Measurements from ENCODE around the gene MNT.

Gene MNT

GRCh38 chr17:2416010-2416734 lies 15.3 kb upstream of the MNT start:
- peak; percentile 85 for DNase-seq (ENCODE audit: low read depth)

- DNase-seq (ENCODE audit: low read depth): no peak
Measured at GRCh38 chr17:2415081-2415480, 14.2 kb upstream of the MNT start.

GRCh38 chr17:2414446-2415064 lies 13.7 kb upstream of the MNT start:
- DNase-seq (ENCODE audit: low read depth): no peak

- no peak for DNase-seq (ENCODE audit: low read depth)
Measured at GRCh38 chr17:2412561-2413021, 11.7 kb upstream of the MNT start.

GRCh38 chr17:2410951-2411350 lies 10.1 kb upstream of the MNT start:
- DNase-seq (ENCODE audit: low read depth): no peak

- no peak for DNase-seq (ENCODE audit: low read depth)
Measured at GRCh38 chr17:2406903-2407790, 6.3 kb upstream of the MNT start.

- no peak for DNase-seq (ENCODE audit: low read depth)
Measured at GRCh38 chr17:2406271-2406902, 5.5 kb upstream of the MNT start.

GRCh38 chr17:2405247-2405926 lies 4.5 kb upstream of the MNT start:
- DNase-seq (ENCODE audit: low read depth): no peak

GRCh38 chr17:2403044-2403443 lies 2.2 kb upstream of the MNT start:
- no peak for DNase-seq (ENCODE audit: low read depth)

- DNase-seq (ENCODE audit: low read depth): no peak
Measured at GRCh38 chr17:2402544-2402943, 1.7 kb upstream of the MNT start.

- DNase-seq (ENCODE audit: low read depth): peak; percentile 99
Measured at GRCh38 chr17:2401426-2402221, 764 bp upstream of the MNT start.

GRCh38 chr17:2400474-2400866 lies 390 bp downstream of the MNT start:
- DNase-seq (ENCODE audit: low read depth): no peak

GRCh38 chr17:2399572-2400473 lies 1.0 kb downstream of the MNT start:
- peak; percentile 80 for DNase-seq (ENCODE audit: low read depth)

GRCh38 chr17:2398655-2399571 lies 1.9 kb downstream of the MNT start:
- DNase-seq (ENCODE audit: low read depth): no peak

- DNase-seq (ENCODE audit: low read depth): no peak
Measured at GRCh38 chr17:2398182-2398581, 2.7 kb downstream of the MNT start.

GRCh38 chr17:2397247-2398171 lies 3.4 kb downstream of the MNT start:
- no peak for DNase-seq (ENCODE audit: low read depth)

- DNase-seq (ENCODE audit: low read depth): no peak
Measured at GRCh38 chr17:2396568-2397246, 4.2 kb downstream of the MNT start.

Measured in stimulated activated CD8-positive, alpha-beta memory T cell treated with anti-CD3 and anti-CD28 coated beads, Interleukin-12 subunit alpha, Interleukin-12 subunit beta, amount 100 ng/mL, for 1 hour (primary cell).